H1 (cell line): ENCODE measurements around the gene CWC15. TPM values are rescaled to one million over a fixed set of nuclear protein-coding genes. Genes with fewer than 3 reads are reported as not detected.

Source experiments
- CTCF ChIA-PET: fragments of 300-600 bp; sonication (Branson Sonifier 250); formaldehyde crosslinking; loops from one replicate; lab custom pipeline; 2021; ENCODE audit not compliant: partially characterized antibody; lab: Charles Lee
- POLR2A ChIA-PET: fragments of 300-600 bp; sonication (Branson Sonifier 250); formaldehyde crosslinking; loops from one replicate; lab custom pipeline; 2021; ENCODE audit warnings: inconsistent platforms; ENCODE audit not compliant: partially characterized antibody; lab: Charles Lee
- DNase-seq, 2 experiments: peaks; one replicate each; pipeline versions ENCODE4 v3.0.0 to v3.0.0-alpha.2; 2010 to 2022; ENCODE audit warnings: low spot score in 2 of 2, low read depth in 1 of 2, mixed read lengths in 1 of 2
- FAIRE-seq: peaks from 2 replicates; lab custom pipeline; 2011; peaks lifted over from hg19 to GRCh38; lab: Jason Lieb, UNC
- H2AFZ ChIP-seq: 2 replicates; pipeline ENCODE4 v1.8.1; 2012; ENCODE audit warnings: low read length, inconsistent platforms
- H2AK5ac ChIP-seq: 2 replicates; pipeline ENCODE4 v1.6.1; 2013; ENCODE audit warnings: low read depth, low read length
- H2BK120ac ChIP-seq: replicated peaks from 2 replicates; pipeline ENCODE3; 2013; ENCODE audit warnings: low read depth, low read length, inconsistent platforms
- H2BK12ac ChIP-seq: 2 replicates; pipeline ENCODE4 v1.6.1; 2013; ENCODE audit warnings: low read depth, low read length
- H2BK15ac ChIP-seq: 2 replicates; pipeline ENCODE4 v1.6.1; 2013; ENCODE audit warnings: low read length
- H2BK20ac ChIP-seq: 2 replicates; pipeline ENCODE4 v1.6.1; 2013; ENCODE audit warnings: low read length
- H2BK5ac ChIP-seq: 2 replicates; pipeline ENCODE4 v1.6.1; 2013; ENCODE audit warnings: low read depth, low read length
- H3K14ac ChIP-seq: 2 replicates; pipeline ENCODE4 v1.6.1; 2013; ENCODE audit warnings: inconsistent platforms; ENCODE audit not compliant: insufficient read length
- H3K18ac ChIP-seq: 2 replicates; pipeline ENCODE4 v1.6.1; 2013; ENCODE audit warnings: low read length; ENCODE audit errors: extremely low read depth
- H3K23ac ChIP-seq: 2 replicates; pipeline ENCODE4 v1.6.1; 2013; ENCODE audit warnings: inconsistent platforms; ENCODE audit not compliant: insufficient read length
- H3K23me2 ChIP-seq: 2 replicates; pipeline ENCODE4 v1.6.1; 2013; ENCODE audit warnings: low read depth, low read length
- H3K27ac ChIP-seq: 2 replicates; pipeline ENCODE4 v1.6.1; 2011; ENCODE audit warnings: low read depth, low read length, inconsistent platforms
- H3K27me3 ChIP-seq, 4 experiments: replicated peaks in 1 of 4; 1 replicate in 1 of 4; 2 replicates in 3 of 4; pipeline versions ENCODE4 v1.6.1 to v1.8.1; 2011 to 2013; ENCODE audit warnings: low read length in 3 of 4, mild to moderate bottlenecking in 3 of 4, inconsistent platforms in 2 of 4, mixed read lengths in 2 of 4, moderate library complexity in 1 of 4; ENCODE audit not compliant: control insufficient read depth in 3 of 4, insufficient read depth in 3 of 4; ENCODE audit errors: extremely low read depth in 1 of 4
- H3K36me3 ChIP-seq, 4 experiments: 2 replicates each; pipeline versions ENCODE4 v1.6.1 to v1.8.1; 2011 to 2013; ENCODE audit warnings: mild to moderate bottlenecking in 4 of 4, low read length in 3 of 4, moderate library complexity in 2 of 4, control low read depth in 1 of 4, inconsistent platforms in 1 of 4; ENCODE audit not compliant: insufficient read depth in 4 of 4, control insufficient read depth in 2 of 4
- H3K4ac ChIP-seq: replicated peaks from 2 replicates; pipeline ENCODE3; 2013; ENCODE audit warnings: low read length, low read depth, mixed read lengths, inconsistent platforms; ENCODE audit not compliant: insufficient read length
- H3K4me1 ChIP-seq, 4 experiments: replicated peaks in 1 of 4; 1 replicate in 1 of 4; 2 replicates in 3 of 4; pipeline versions ENCODE4 v1.6.1 to v1.8.1; 2011 to 2013; ENCODE audit warnings: low read length in 3 of 4, inconsistent platforms in 2 of 4, mixed read lengths in 1 of 4; ENCODE audit not compliant: insufficient read depth in 4 of 4, control insufficient read depth in 3 of 4
- H3K4me2 ChIP-seq, 2 experiments: 2 replicates each; pipeline versions ENCODE4 v1.6.1 to v1.8.1; 2011 to 2013; ENCODE audit warnings: low read depth in 2 of 2, low read length in 2 of 2, control low read depth in 1 of 2, inconsistent platforms in 1 of 2, mild to moderate bottlenecking in 1 of 2; ENCODE audit not compliant: insufficient read depth in 1 of 2
- H3K4me3 ChIP-seq, 4 experiments: fragments of 200-600, 300-600 bp in 1 of 4; sonication (generic), shearing (Covaris generic), sonication (Bioruptor Twin) in 1 of 4; 2 replicates each; pipeline versions ENCODE4 v1.5.1 to v1.8.1; 2011 to 2016; ENCODE audit warnings: low read length in 4 of 4, low read depth in 3 of 4, control low read depth in 2 of 4, inconsistent platforms in 2 of 4, mild to moderate bottlenecking in 2 of 4, mixed read lengths in 1 of 4, moderate library complexity in 1 of 4; ENCODE audit not compliant: insufficient read depth in 2 of 4; ENCODE audit errors: extremely low read depth in 1 of 4
- H3K56ac ChIP-seq: replicated peaks from 2 replicates; pipeline ENCODE3; 2013; ENCODE audit warnings: low read depth, mild to moderate bottlenecking, mixed read lengths, low read length, inconsistent platforms; ENCODE audit not compliant: insufficient read length
- H3K79me1 ChIP-seq: 2 replicates; pipeline ENCODE4 v1.6.1; 2013; ENCODE audit warnings: low read depth, low read length, control low read depth
- H3K79me2 ChIP-seq, 2 experiments: 2 replicates each; pipeline versions ENCODE4 v1.6.1 to v1.8.1; 2012 to 2013; ENCODE audit warnings: low read length in 2 of 2, mild to moderate bottlenecking in 2 of 2, inconsistent platforms in 1 of 2; ENCODE audit not compliant: insufficient read depth in 2 of 2, control insufficient read depth in 1 of 2
- H3K9ac ChIP-seq, 4 experiments: replicated peaks in 1 of 4; 1 replicate in 1 of 4; 2 replicates in 3 of 4; pipeline versions ENCODE4 v1.6.1 to v1.8.1; 2011 to 2013; ENCODE audit warnings: low read depth in 3 of 4, low read length in 3 of 4, control low read depth in 2 of 4, mild to moderate bottlenecking in 2 of 4, moderate library complexity in 2 of 4, inconsistent platforms in 1 of 4; ENCODE audit errors: extremely low read depth in 1 of 4
- H3K9me3 ChIP-seq, 2 experiments: 2 replicates each; pipeline versions ENCODE4 v1.6.1 to v1.8.1; 2012 to 2013; ENCODE audit warnings: mild to moderate bottlenecking in 2 of 2, moderate library complexity in 2 of 2, control low read depth in 1 of 2, inconsistent platforms in 1 of 2, low read depth in 1 of 2, low read length in 1 of 2, mixed read lengths in 1 of 2; ENCODE audit not compliant: insufficient read depth in 2 of 2
- H4K20me1 ChIP-seq, 2 experiments: replicated peaks in 1 of 2; 2 replicates each; pipeline versions ENCODE3 to v1.8.1; 2011 to 2013; ENCODE audit warnings: inconsistent platforms in 2 of 2, low read length in 2 of 2, mild to moderate bottlenecking in 1 of 2; ENCODE audit not compliant: insufficient read depth in 2 of 2, control insufficient read depth in 1 of 2
- H4K5ac ChIP-seq: 2 replicates; pipeline ENCODE4 v1.6.1; 2013; ENCODE audit warnings: low read length, low read depth, mixed read lengths, inconsistent platforms; ENCODE audit not compliant: insufficient read length
- H4K8ac ChIP-seq: 2 replicates; pipeline ENCODE4 v1.8.0; 2013; ENCODE audit warnings: mild to moderate bottlenecking, moderate library complexity, low read length, inconsistent platforms; ENCODE audit not compliant: insufficient read depth; ENCODE audit errors: extremely low read depth
- H4K91ac ChIP-seq: replicated peaks from 2 replicates; pipeline ENCODE3; 2013; ENCODE audit warnings: low read length, mixed read lengths, inconsistent platforms; ENCODE audit not compliant: insufficient read length
- CREB1 ChIP-seq: IDR thresholded peaks from 2 replicates; pipeline ENCODE4 v1.6.1; 2012; ENCODE audit warnings: inconsistent platforms
- CTBP2 ChIP-seq: IDR thresholded peaks from 2 replicates; pipeline ENCODE4 v1.7.0; 2011; ENCODE audit warnings: borderline replicate concordance, mild to moderate bottlenecking, moderate library complexity, mixed read lengths, low read length; ENCODE audit not compliant: insufficient read depth, insufficient read length
- HDAC2 ChIP-seq, 2 experiments: fragments of 300-600 bp in 1 of 2; sonication (generic) in 1 of 2; IDR thresholded peaks; 2 replicates each; pipeline ENCODE4 v1.6.1; 2011 to 2012; ENCODE audit warnings: low read depth in 2 of 2, low read length in 2 of 2, mild to moderate bottlenecking in 2 of 2, moderate library complexity in 2 of 2, borderline replicate concordance in 1 of 2, inconsistent platforms in 1 of 2
- MAFK ChIP-seq: IDR thresholded peaks from 2 replicates; pipeline ENCODE4 v1.6.1; 2012; ENCODE audit warnings: low read depth, mild to moderate bottlenecking, improper control_type of control experiment, low read length
- MAX ChIP-seq: IDR thresholded peaks from 2 replicates; pipeline ENCODE4 v1.6.1; 2012; ENCODE audit warnings: inconsistent platforms
- PHF8 ChIP-seq: fragments of 200-600 bp; sonication (generic); conservative IDR thresholded peaks from 2 replicates; pipeline ENCODE4 v1.7.1; 2012; ENCODE audit warnings: low read depth, mild to moderate bottlenecking, inconsistent platforms, low read length, moderate library complexity
- POLR2AphosphoS5 ChIP-seq: IDR thresholded peaks from 2 replicates; pipeline ENCODE4 v1.6.1; 2011; ENCODE audit warnings: low read depth, low read length
- RBBP5 ChIP-seq: IDR thresholded peaks from 2 replicates; pipeline ENCODE4 v1.7.1; 2012; ENCODE audit warnings: low read depth, mild to moderate bottlenecking, inconsistent platforms, low read length, moderate library complexity, borderline replicate concordance
- RFX5 ChIP-seq: IDR thresholded peaks from 2 replicates; pipeline ENCODE4 v1.6.1; 2011; ENCODE audit warnings: low read depth, low read length, improper control_type of control experiment, borderline replicate concordance
- RNF2 ChIP-seq: fragments of 200-900, 300-1000 bp; sonication (generic); IDR thresholded peaks from 2 replicates; pipeline ENCODE4 v1.7.1; 2016; ENCODE audit warnings: borderline replicate concordance, low read depth, mild to moderate bottlenecking, antibody characterized with exemption, low read length; ENCODE audit not compliant: poor library complexity, severe bottlenecking; ENCODE audit errors: missing control alignments
- SP1 ChIP-seq: IDR thresholded peaks from 2 replicates; pipeline ENCODE4 v1.6.1; 2011; ENCODE audit warnings: low read depth, low read length
- SUZ12 ChIP-seq: fragments of 200-600 bp; sonication (generic); IDR thresholded peaks from 2 replicates; pipeline ENCODE4 v1.6.1; 2012; ENCODE audit warnings: mild to moderate bottlenecking, inconsistent platforms, low read length, moderate library complexity, mixed read lengths
- TAF7 ChIP-seq: optimal IDR thresholded peaks from 2 replicates; pipeline ENCODE3; 2011; ENCODE audit warnings: low read depth, mild to moderate bottlenecking, inconsistent platforms, low read length, moderate library complexity, borderline replicate concordance
- WGBS, 2 experiments: shearing (Covaris generic) in 1 of 2; methylation state at CpG; one replicate each; pipeline versions ENCODE4 v1.1.6 to v1.1.7; 2013 to 2015; ENCODE audit warnings: low lambda C conversion rate in 2 of 2, mixed read lengths in 2 of 2, inconsistent platforms in 1 of 2, low coverage in 1 of 2, missing lambda C conversion rate in 1 of 2; ENCODE audit not compliant: insufficient replicate concordance in 2 of 2, insufficient coverage in 1 of 2, insufficient read length in 1 of 2; ENCODE audit errors: extremely low coverage in 1 of 2, missing lambda C conversion rate in 1 of 2; 5-methylcytosine and 5-hydroxymethylcytosine counted together
- polyA plus RNA-seq, 7 experiments: library from polyadenylated mRNA; depleted of rRNA in 3 of 7; stranded (reverse) in 5 of 7; unstranded in 2 of 7; fragments of >200 nt in 5 of 7; fragments of 200-250 nt in 2 of 7; gene quantifications; 1 replicate in 5 of 7; 2 replicates in 1 of 7; 4 replicates in 1 of 7; pipeline versions ENCODE4 v1.2.1 to v1.2.3, GENCODE V29; 2011 to 2013; ENCODE audit warnings: missing spikeins in 2 of 7, mixed read lengths in 2 of 7
- total RNA-seq: library from RNA; stranded (reverse); fragmentation: NEBNext Ultra II Directional; extraction: Animal tissue kit (Norgen Biotek cat#: 25700); gene quantifications from 2 replicates; pipeline ENCODE4 v1.2.1, GENCODE V29; 2021

The CWC15 gene
- total and polyA plus RNA-seq, 2 of the 8 experiments (the other 6 are each of a cell fraction or from before 2014, with no cell fraction given): 15.7 to 59.4 TPM

GRCh38 chr11:94972700-94973098, 657 bp downstream of the CWC15 start:
- no peak overlapping the region for H3K23ac ChIP-seq
- no peaks in the 10 kb centered on the region for H4K20me1 ChIP-seq
- H2AFZ ChIP-seq: no peak overlapping the region
- no peak overlapping the region for H2BK15ac ChIP-seq
- H4K91ac ChIP-seq: no peak overlapping the region
- FAIRE-seq (no peak), DNase-seq (no peak)
- no peak overlapping the region for H2BK20ac ChIP-seq
- peaks cover 0 to 12% of the 10 kb centered on the region in 2 experiments; a peak in 2 of 4 replicates for H3K79me2 ChIP-seq
- H3K27me3 ChIP-seq: no peaks in the 10 kb centered on the region
- H2BK120ac ChIP-seq: no peak overlapping the region
- H3K9me3 ChIP-seq: no peaks in the 10 kb centered on the region
- H3K4ac ChIP-seq: no peak overlapping the region
- H3K36me3 ChIP-seq: peaks cover 9 to 43% (median 20%) of the 10 kb centered on the region in 4 experiments
- WGBS, 2 experiments: 36% methylated on average over 4 of the region's 5 CpGs; no CpG with 5 or more reads in 1 of the 2 experiments
- peak overlapping the region; percentile 62 to 65 for H3K4me2 ChIP-seq
- ChIA-PET POLR2A (interaction anchor here (1.4 to 1.9 kb wide), 3 partner anchors 8 to 95 kb away, joined by 6 to 9 read pairs (median 6); no protein-coding TSS in a partner anchor), CTCF (interaction anchor here (1.0 to 1.5 kb wide), 3 partner anchors 8 to 95 kb away, joined by 4 read pairs; no protein-coding TSS in a partner anchor)
- peaks cover 0 to 2% (median 0%) of the 10 kb centered on the region in 4 experiments; a peak in 2 of 7 replicates for H3K4me1 ChIP-seq
- H3K14ac ChIP-seq: no peak overlapping the region
- no peaks in the 10 kb centered on the region; the same call in 1 of the 2 replicates for H3K79me1 ChIP-seq
- peak overlapping the region; percentile 54 to 87 (median 84) for H3K9ac ChIP-seq
- H2AK5ac ChIP-seq: no peak overlapping the region
- no peak overlapping the region; the same call in 1 of the 2 replicates for H2BK5ac ChIP-seq
- no peak overlapping the region for H2BK12ac ChIP-seq
- no peaks in the 10 kb centered on the region; the same call in 1 of the 2 replicates for H3K23me2 ChIP-seq
- H3K27ac ChIP-seq: no peak overlapping the region
- no peak overlapping the region for H3K56ac ChIP-seq
- no peak overlapping the region for H4K5ac ChIP-seq
- H3K4me3 ChIP-seq: peak overlapping the region; percentile 72 to 99 (median 88)
- H4K8ac ChIP-seq: no peak overlapping the region
- H3K18ac ChIP-seq: no peak overlapping the region
- TF ChIP-seq SP1 (no peak), CREB1 (no peak), MAX (no peak), RNF2 (no peak), RBBP5 (no peak), TAF7 (no peak), MAFK (no peak), RFX5 (no peak), PHF8 (no peak), HDAC2 (IDR thresholded peaks at IDR 0.05; ENCODE audit: borderline replicate concordance in 1 of 2, low read depth in 2 of 2, low read length in 2 of 2) (no peak), POLR2AphosphoS5 (no peak), SUZ12 (no peak), CTBP2 (no peak)
